ENCODE data around the gene VANGL2. TPM values are rescaled to one million over a fixed set of nuclear protein-coding genes. Genes with fewer than 3 reads are reported as not detected.
A peak's percentile ranks its signal among the peaks of the same experiment; 100 is the strongest.

Gene VANGL2
- total and polyA plus RNA-seq, 11 donors, result 0.94 to 3.2 (median 1.9) TPM

GRCh38 chr1:160429125-160429561 lies 28.8 kb downstream of the VANGL2 start:
- ATAC-seq, result no peak
- Histone ChIP-seq H3K36me3 (peaks cover 0 to 16% (median 0%) of the 10 kb centered on the region in 9 donors), H3K9me3 (no peaks in the 10 kb centered on the region), H3K27ac (peak overlapping the region in 5 of 12 donors; percentile 0 to 87 (median 26)), H3K4me1 (peaks cover 0 to 53% (median 3%) of the 10 kb centered on the region in 12 donors), H3K4me3 (no peak overlapping the region), H3K27me3 (no peaks in the 10 kb centered on the region)
- TF ChIP-seq CTCF (IDR thresholded peaks at IDR 0.05) (no peak), POLR2A (IDR thresholded peaks at IDR 0.05) (no peak)
- no peak for DNase-seq
- intact Hi-C loops (cut with DNase I), result loop anchor here in 5 of 10 donors (2.0 to 5.0 kb wide), 3 partner anchors 178 to 253 kb away; no protein-coding TSS in a partner anchor
- 31 to 48% (median 37%) methylated on average over 2 of the region's 2 CpGs for WGBS, 4 donors

GRCh38 chr1:160429702-160430535 lies 29.6 kb downstream of the VANGL2 start:
- intact Hi-C loops (cut with DNase I), result loop anchor here in 6 of 10 donors (2.0 to 5.0 kb wide), 3 partner anchors 177 to 252 kb away; no protein-coding TSS in a partner anchor
- no peaks in the 10 kb centered on the region for H3K9me3 ChIP-seq
- H3K4me1 ChIP-seq, result peaks cover 0 to 53% (median 3%) of the 10 kb centered on the region in 12 donors
- H3K4me3 ChIP-seq, result no peak overlapping the region
- H3K27me3 ChIP-seq, result no peaks in the 10 kb centered on the region
- 67 to 78% (median 72%) methylated on average over 2 of the region's 2 CpGs for WGBS, 4 donors
- H3K36me3 ChIP-seq, result peaks cover 0 to 10% (median 0%) of the 10 kb centered on the region in 9 donors
- H3K27ac ChIP-seq, result peak overlapping the region in 1 of 12 donors; percentile 87
- DNase-seq (no peak), ATAC-seq (no peak)
- TF ChIP-seq CTCF (IDR thresholded peaks at IDR 0.05) (no peak), POLR2A (IDR thresholded peaks at IDR 0.05) (no peak)

- Histone ChIP-seq H3K27me3 (no peaks in the 10 kb centered on the region), H3K27ac (peak overlapping the region in 1 of 12 donors; percentile 87), H3K4me1 (peaks cover 0 to 53% (median 3%) of the 10 kb centered on the region in 12 donors), H3K36me3 (peaks cover 0 to 3% (median 0%) of the 10 kb centered on the region in 9 donors), H3K4me3 (no peak overlapping the region), H3K9me3 (no peaks in the 10 kb centered on the region)
- intact Hi-C loops (cut with DNase I), result loop anchor here in 1 of 10 donors (5.0 kb wide), 1 partner anchor 176 kb away; no protein-coding TSS in a partner anchor
- DNase-seq (no peak), ATAC-seq (peak in 1 of 4 donors; percentile 25)
- TF ChIP-seq CTCF (IDR thresholded peaks at IDR 0.05) (no peak), POLR2A (IDR thresholded peaks at IDR 0.05) (no peak)
- 77 to 90% (median 87%) methylated on average over 5 of the region's 5 CpGs for WGBS, 4 donors
These were observed 30.6 kb downstream of the VANGL2 start for GRCh38 chr1:160431006-160431405.

- no peak for DNase-seq
- TF ChIP-seq CTCF (IDR thresholded peaks at IDR 0.05) (no peak), POLR2A (IDR thresholded peaks at IDR 0.05) (no peak)
- intact Hi-C loops (cut with DNase I), result loop anchor here in 1 of 10 donors (5.0 kb wide), 1 partner anchor 176 kb away; no protein-coding TSS in a partner anchor
- no peaks in the 10 kb centered on the region for H3K36me3 ChIP-seq
- WGBS, 4 donors, result 88 to 95% (median 89%) methylated on average over 2 of the region's 2 CpGs
- H3K27me3 ChIP-seq, result no peaks in the 10 kb centered on the region
- no peak overlapping the region for H3K4me3 ChIP-seq
- peak overlapping the region in 1 of 12 donors; percentile 77 for H3K27ac ChIP-seq
- no peaks in the 10 kb centered on the region for H3K9me3 ChIP-seq
- ATAC-seq, result no peak
- peaks cover 0 to 53% (median 3%) of the 10 kb centered on the region in 12 donors for H3K4me1 ChIP-seq
These were observed 31.2 kb downstream of the VANGL2 start for GRCh38 chr1:160431571-160431970.
